NCI-H510A treated with DMSO at 0.1 percent for 48 hours (cell line): ENCODE results near the gene ZMYM2.
A peak's percentile ranks its signal among the peaks of the same experiment; 100 is the strongest.

Experiments used
- DNase-seq: peaks from one replicate; lab custom pipeline; 2025; lab: John Stamatoyannopoulos, UW

Gene ZMYM2

GRCh38 chr13:20045950-20046548 is 87.5 kb downstream of the ZMYM2 start:
- DNase-seq: no peak

GRCh38 chr13:20049558-20050473 is 91.3 kb downstream of the ZMYM2 start:
- DNase-seq: no peak

GRCh38 chr13:20051366-20051765 is 92.8 kb downstream of the ZMYM2 start:
- DNase-seq: no peak

GRCh38 chr13:20053016-20053415 is 94.5 kb downstream of the ZMYM2 start:
- no peak for DNase-seq

GRCh38 chr13:20053891-20054290 is 95.4 kb downstream of the ZMYM2 start:
- DNase-seq: no peak

GRCh38 chr13:20054586-20054985 is 96.1 kb downstream of the ZMYM2 start:
- no peak for DNase-seq

GRCh38 chr13:20057214-20057613 is 98.7 kb downstream of the ZMYM2 start:
- DNase-seq: no peak

GRCh38 chr13:20057963-20058362 is 99.4 kb downstream of the ZMYM2 start:
- no peak for DNase-seq

- DNase-seq: no peak
Observed at GRCh38 chr13:20058476-20058875, 99.9 kb downstream of the ZMYM2 start.

- no peak for DNase-seq
Observed at GRCh38 chr13:20064128-20064527, 105.6 kb downstream of the ZMYM2 start.

GRCh38 chr13:20065516-20065915 is 107.0 kb downstream of the ZMYM2 start:
- DNase-seq: no peak

GRCh38 chr13:20069956-20070355 is 111.4 kb downstream of the ZMYM2 start:
- DNase-seq: no peak

- DNase-seq: no peak
Observed at GRCh38 chr13:20073775-20074174, 115.2 kb downstream of the ZMYM2 start.

GRCh38 chr13:20074966-20075365 is 116.4 kb downstream of the ZMYM2 start:
- DNase-seq: no peak

GRCh38 chr13:20077086-20077485 is 118.6 kb downstream of the ZMYM2 start:
- DNase-seq: no peak

GRCh38 chr13:20080377-20081164 is 122.0 kb downstream of the ZMYM2 start:
- no peak for DNase-seq

- no peak for DNase-seq
Observed at GRCh38 chr13:20090349-20090748, 131.8 kb downstream of the ZMYM2 start.

GRCh38 chr13:20093951-20094350 is 135.4 kb downstream of the ZMYM2 start:
- no peak for DNase-seq

- no peak for DNase-seq
Observed at GRCh38 chr13:20099319-20099718, 140.8 kb downstream of the ZMYM2 start.

GRCh38 chr13:20101467-20102316 is 143.2 kb downstream of the ZMYM2 start:
- DNase-seq: peak; percentile 81

GRCh38 chr13:20102525-20103180 is 144.1 kb downstream of the ZMYM2 start:
- DNase-seq: no peak
